C1 segment of cervical spinal cord (tissue), 14 donors: ENCODE measurements around the gene MRPL23.

ENCODE experiments used
- DNase-seq, 14 donors: peaks; one replicate each; lab custom pipeline; 2025; lab: John Stamatoyannopoulos, UW

MRPL23 gene

GRCh38 chr11:1990872-1991578 lies 43.9 kb downstream of the MRPL23 start:
- no peak for DNase-seq

GRCh38 chr11:1992111-1992510 lies 45.0 kb downstream of the MRPL23 start:
- no peak for DNase-seq

GRCh38 chr11:1994121-1994520 lies 47.0 kb downstream of the MRPL23 start:
- DNase-seq = no peak

DNA sequence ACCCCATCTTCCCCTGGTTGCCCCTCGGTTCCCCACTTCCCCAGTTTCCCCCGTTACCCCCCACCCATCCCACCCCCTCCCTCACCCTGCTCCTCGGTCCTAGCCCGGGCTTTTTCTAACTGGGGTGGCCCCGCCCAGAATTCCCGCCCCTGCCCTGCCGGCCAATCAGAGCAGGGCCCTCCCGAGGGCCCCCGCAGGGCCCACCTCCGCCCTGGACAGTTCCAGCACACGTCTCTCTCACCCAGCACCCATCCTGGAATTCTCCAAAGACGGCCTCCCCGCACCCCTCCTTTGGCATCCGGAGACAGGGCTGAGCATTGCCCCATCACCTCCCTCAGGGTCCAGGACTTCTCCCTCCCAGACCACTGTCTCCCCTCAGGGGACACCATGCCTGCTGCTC lies 50.6 kb downstream of the MRPL23 start, which contains the start of gene H19:
Gene H19, minus strand, starts transcription at position 88 of the 400 bp plus-strand sequence.
- DNase-seq = no peak

DNA sequence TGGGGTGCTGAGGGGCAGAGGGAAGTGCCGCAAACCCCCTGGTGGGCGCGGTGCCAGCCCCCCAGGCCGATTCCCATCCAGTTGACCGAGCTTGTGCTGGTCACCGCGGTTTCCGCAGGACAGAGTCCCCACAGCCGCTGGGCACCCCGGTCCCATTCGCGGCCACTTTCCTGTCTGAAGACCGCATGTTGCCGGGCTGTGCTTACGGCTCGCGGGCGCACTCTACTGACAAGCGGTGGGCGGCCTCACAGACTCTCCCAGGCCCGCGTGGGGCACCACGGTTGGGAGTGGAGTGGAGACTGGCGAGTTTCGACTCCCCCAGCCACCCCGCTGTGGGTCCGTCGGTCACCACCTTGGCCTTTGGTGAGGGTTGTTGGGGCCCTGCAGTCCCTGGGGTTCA lies 51.2 kb downstream of the MRPL23 start:
- no peak for DNase-seq

DNA sequence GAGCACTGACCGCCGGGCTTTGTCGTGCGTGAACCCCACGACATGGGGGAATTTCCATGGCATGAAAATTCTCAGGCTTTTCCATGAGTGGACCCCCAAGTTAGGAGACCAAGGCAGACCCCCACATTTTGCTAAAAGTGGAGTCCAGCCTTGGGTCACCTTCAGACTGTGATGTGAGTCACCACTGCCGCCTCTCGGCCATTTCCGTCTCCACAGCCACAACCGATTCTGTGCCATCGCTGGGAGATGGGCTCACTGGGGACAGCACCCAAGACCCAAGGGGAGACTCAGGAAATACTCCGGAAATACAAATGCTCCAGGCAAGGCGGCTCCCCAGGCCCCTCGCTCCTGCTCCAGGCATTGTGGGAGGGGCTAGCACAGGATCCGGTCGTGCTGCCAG lies 51.7 kb downstream of the MRPL23 start:
- no peak for DNase-seq

- no peak for DNase-seq
Observed at GRCh38 chr11:2002042-2002776, 55.1 kb downstream of the MRPL23 start.

- no peak for DNase-seq
Observed at GRCh38 chr11:2002807-2003206, 55.7 kb downstream of the MRPL23 start.

GRCh38 chr11:2004466-2004865 lies 57.3 kb downstream of the MRPL23 start:
- no peak for DNase-seq
